SK-N-MC (cell line): ENCODE measurements around the gene ERC2.

Source experiments
- EZH2 ChIP-seq: fragments of 200-600 bp; sonication (generic); IDR thresholded peaks from one replicate; pipeline ENCODE4 v1.6.1; 2017; ENCODE audit warnings: antibody characterized with exemption
- FOXP2 ChIP-seq: optimal IDR thresholded peaks from 2 replicates; pipeline ENCODE3; 2011; ENCODE audit warnings: mild to moderate bottlenecking, moderate library complexity; ENCODE audit not compliant: insufficient read depth; ENCODE audit errors: extremely low read length, control extremely low read depth

DNA sequence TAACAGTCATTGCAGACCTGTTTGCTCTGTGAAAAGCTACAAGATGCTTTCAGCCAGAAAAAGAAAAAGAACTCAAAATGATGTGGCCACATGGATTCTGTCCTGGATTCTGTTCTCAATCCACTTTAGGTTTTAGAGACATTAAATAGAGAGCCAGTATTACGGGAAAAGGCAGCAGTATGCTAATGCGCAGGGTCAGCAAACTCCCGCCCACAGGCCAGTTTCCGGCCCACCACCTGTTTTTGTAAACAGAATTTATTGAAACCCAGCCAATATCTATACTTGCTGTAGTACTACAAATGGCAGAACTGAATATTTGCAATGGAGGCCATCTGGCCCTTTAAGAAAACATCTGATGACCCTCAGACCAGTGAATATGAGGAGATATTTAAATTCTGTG, 416.1 kb downstream of the ERC2 start:
- TF ChIP-seq EZH2 (no peak), FOXP2 (no peak)
